ENCODE measurements around the gene GK. TPM values are rescaled to one million over a fixed set of nuclear protein-coding genes. Genes with fewer than 3 reads are reported as not detected.

The GK gene
- total RNA-seq, 4 donors from 2014 or later, result 6.9 to 31.3 (median 10.6) TPM

GRCh38 chrX:30689116-30689515 lies 35.9 kb downstream of the GK start:
- H3K27me3 ChIP-seq, result no peaks in the 10 kb centered on the region
- H3K4me3 ChIP-seq, result no peak overlapping the region
- H3K9me3 ChIP-seq, result no peaks in the 10 kb centered on the region
- no peak for DNase-seq
- no peaks in the 10 kb centered on the region for H3K36me3 ChIP-seq
- intact Hi-C loops (cut with DNase I), result no loop called here
- no peaks in the 10 kb centered on the region for H3K4me1 ChIP-seq
- no peak overlapping the region for H3K27ac ChIP-seq
- TF ChIP-seq CTCF (IDR thresholded peaks at IDR 0.05), result no peak
- no peak for TF ChIP-seq POLR2A (IDR thresholded peaks at IDR 0.05)

DNA sequence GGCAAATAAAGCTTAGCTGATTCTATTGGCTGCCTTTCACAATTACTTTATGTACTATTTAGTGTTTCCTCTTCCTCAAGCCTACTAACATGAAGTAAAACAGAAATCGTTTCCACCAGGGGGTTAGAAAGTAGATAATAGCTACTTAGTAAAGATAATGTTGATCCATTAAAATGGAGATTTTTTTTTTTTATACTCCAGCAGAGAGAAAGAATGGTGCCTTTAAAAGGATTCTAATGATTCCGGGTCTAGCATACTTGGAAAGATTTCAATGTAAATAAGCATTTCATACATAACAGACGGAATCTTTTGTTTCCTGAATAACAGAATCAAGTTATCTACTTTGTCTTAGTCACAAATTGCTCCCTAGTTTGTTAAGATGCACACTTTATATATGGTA lies 37.1 kb downstream of the GK start:
- intact Hi-C loops (cut with DNase I), result no loop called here
- no peaks in the 10 kb centered on the region for H3K9me3 ChIP-seq
- WGBS, 2 donors, result 16 to 19% methylated on average over 3 of the region's 3 CpGs
- H3K4me1 ChIP-seq, result no peaks in the 10 kb centered on the region
- H3K4me3 ChIP-seq, result no peak overlapping the region
- H3K27ac ChIP-seq, result no peak overlapping the region
- H3K36me3 ChIP-seq, result no peaks in the 10 kb centered on the region
- no peaks in the 10 kb centered on the region for H3K27me3 ChIP-seq
- TF ChIP-seq CTCF (IDR thresholded peaks at IDR 0.05), result no peak
- no peak for TF ChIP-seq POLR2A (IDR thresholded peaks at IDR 0.05)
- DNase-seq, result no peak

DNA sequence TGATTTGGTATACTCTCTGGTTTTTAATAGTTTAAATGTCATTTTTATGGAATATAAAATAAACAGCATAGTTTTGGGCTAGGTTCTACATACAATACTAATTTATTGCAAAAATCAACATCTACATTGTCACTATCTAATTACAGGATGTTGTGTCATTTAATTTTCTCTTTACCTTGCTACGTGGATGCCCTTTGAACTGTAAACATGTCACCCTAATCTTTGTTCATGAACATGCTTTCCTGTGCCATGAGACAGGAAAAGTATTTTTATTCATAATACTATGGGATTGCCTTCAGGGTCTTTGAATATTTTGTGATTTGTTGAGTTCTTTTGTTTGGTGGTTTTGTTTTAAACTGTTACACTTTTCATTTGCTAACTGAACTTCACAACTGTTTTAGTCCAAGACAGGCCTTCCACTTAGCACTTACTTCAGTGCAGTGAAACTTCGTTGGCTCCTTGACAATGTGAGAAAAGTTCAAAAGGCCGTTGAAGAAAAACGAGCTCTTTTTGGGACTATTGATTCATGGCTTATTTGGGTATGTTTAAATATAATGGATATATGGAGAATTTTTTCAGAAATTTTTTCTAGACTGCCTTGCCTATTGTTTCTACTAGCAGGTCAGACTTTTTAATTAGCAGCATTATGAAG lies 40.9 kb downstream of the GK start:
- H3K4me3 ChIP-seq, result no peak overlapping the region

GRCh38 chrX:30702736-30703135 lies 49.5 kb downstream of the GK start:
- TF ChIP-seq POLR2A (IDR thresholded peaks at IDR 0.05) (no peak), CTCF (IDR thresholded peaks at IDR 0.05) (no peak)
- Histone ChIP-seq H3K27me3 (no peaks in the 10 kb centered on the region), H3K4me1 (no peaks in the 10 kb centered on the region), H3K36me3 (no peaks in the 10 kb centered on the region), H3K9me3 (no peaks in the 10 kb centered on the region), H3K4me3 (no peak overlapping the region), H3K27ac (no peak overlapping the region)
- intact Hi-C loops (cut with DNase I), result no loop called here
- 49 to 84% methylated on average over 2 of the region's 2 CpGs for WGBS, 2 donors
- no peak for DNase-seq

More for the DNA sequence above, 40.9 kb downstream of the GK start:
- H3K27ac ChIP-seq, result no peak overlapping the region
- DNase-seq, result no peak
- 52 to 55% methylated on average over 4 of the region's 4 CpGs for WGBS, 2 donors
- H3K4me1 ChIP-seq, result no peaks in the 10 kb centered on the region
- no peaks in the 10 kb centered on the region for H3K9me3 ChIP-seq
- no peak for TF ChIP-seq CTCF (IDR thresholded peaks at IDR 0.05)
- no peak for TF ChIP-seq POLR2A (IDR thresholded peaks at IDR 0.05)
- intact Hi-C loops (cut with DNase I), result no loop called here
- H3K27me3 ChIP-seq, result no peaks in the 10 kb centered on the region
- peaks cover 0 to 9% (median 0%) of the 10 kb centered on the region in 3 donors for H3K36me3 ChIP-seq

- Histone ChIP-seq H3K4me1 (no peaks in the 10 kb centered on the region), H3K27ac (no peak overlapping the region), H3K9me3 (no peaks in the 10 kb centered on the region), H3K36me3 (peaks cover 0 to 7% (median 0%) of the 10 kb centered on the region in 3 donors), H3K4me3 (no peak overlapping the region), H3K27me3 (no peaks in the 10 kb centered on the region)
- WGBS, 2 donors, result 79 to 100% methylated on average over 3 of the region's 3 CpGs
- DNase-seq, result no peak
- TF ChIP-seq POLR2A (IDR thresholded peaks at IDR 0.05), result no peak
- TF ChIP-seq CTCF (IDR thresholded peaks at IDR 0.05), result no peak
- intact Hi-C loops (cut with DNase I), result no loop called here
These were observed 53.1 kb downstream of the GK start for GRCh38 chrX:30706216-30706775.
